Measurements from ENCODE around the gene PRKAB2. TPM values are rescaled to one million over a fixed set of nuclear protein-coding genes. Genes with fewer than 3 reads are reported as not detected.

PRKAB2 gene
- total and polyA plus RNA-seq, 8 donors = 6.0 to 26.3 (median 10.5) TPM

DNA sequence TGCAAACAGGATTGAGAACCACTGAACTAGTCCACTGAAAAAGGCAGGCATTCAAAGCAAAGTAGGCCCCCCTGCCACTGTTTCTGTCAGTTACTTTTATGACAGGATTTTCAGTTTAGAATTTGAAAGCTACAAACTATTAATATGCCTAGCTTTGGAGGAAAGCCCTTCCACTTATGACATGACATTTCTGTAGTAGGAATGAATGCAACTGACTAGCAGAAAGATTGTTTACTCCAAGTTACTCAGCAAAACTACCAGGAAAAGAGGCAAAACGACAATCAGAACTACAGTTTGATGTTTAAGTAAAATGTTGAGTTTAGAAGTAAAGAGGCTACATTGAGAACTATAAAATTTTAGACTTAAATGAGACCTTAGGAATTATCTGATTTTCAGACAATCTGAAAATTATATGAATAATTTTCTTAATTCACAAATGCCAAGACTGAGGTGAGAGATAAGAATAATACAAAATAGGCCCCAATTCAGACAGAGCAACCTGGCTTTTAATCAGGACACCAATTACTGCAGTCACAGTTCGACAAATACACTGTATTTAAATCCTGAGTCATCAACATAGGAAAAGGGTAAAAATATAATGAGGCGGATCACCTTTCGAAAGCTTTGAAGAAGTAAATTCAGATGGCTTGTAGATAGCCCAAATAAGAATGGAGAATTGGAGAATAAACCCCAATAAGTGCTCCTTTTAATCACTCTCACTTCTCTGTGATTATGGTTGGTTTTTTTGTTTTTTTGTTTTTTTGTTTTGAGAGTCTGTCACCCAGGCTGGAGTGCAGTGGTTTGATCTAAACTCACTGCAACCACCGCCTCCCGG lies 2.2 kb downstream of the PRKAB2 start:
- no peaks in the 10 kb centered on the region for H3K27me3 ChIP-seq
- TF ChIP-seq EP300 (IDR thresholded peaks at IDR 0.05) (no peak), POLR2A (IDR thresholded peaks at IDR 0.05) (no peak), POLR2AphosphoS5 (IDR thresholded peaks at IDR 0.05) (no peak)
- TF ChIP-seq, protein P1, sequence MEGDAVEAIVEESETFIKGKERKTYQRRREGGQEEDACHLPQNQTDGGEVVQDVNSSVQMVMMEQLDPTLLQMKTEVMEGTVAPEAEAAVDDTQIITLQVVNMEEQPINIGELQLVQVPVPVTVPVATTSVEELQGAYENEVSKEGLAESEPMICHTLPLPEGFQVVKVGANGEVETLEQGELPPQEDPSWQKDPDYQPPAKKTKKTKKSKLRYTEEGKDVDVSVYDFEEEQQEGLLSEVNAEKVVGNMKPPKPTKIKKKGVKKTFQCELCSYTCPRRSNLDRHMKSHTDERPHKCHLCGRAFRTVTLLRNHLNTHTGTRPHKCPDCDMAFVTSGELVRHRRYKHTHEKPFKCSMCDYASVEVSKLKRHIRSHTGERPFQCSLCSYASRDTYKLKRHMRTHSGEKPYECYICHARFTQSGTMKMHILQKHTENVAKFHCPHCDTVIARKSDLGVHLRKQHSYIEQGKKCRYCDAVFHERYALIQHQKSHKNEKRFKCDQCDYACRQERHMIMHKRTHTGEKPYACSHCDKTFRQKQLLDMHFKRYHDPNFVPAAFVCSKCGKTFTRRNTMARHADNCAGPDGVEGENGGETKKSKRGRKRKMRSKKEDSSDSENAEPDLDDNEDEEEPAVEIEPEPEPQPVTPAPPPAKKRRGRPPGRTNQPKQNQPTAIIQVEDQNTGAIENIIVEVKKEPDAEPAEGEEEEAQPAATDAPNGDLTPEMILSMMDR (IDR thresholded peaks at IDR 0.05) = no peak
- peaks cover 9 to 26% (median 20%) of the 10 kb centered on the region in 4 donors for H3K36me3 ChIP-seq
- intact Hi-C loops (cut with DNase I; ENCODE audit: low total_unique reads) = no loop called here
- H3K4me1 ChIP-seq = peaks cover 19 to 61% (median 39%) of the 10 kb centered on the region in 4 donors
- H3K9me3 ChIP-seq = no peaks in the 10 kb centered on the region
- H3K4me3 ChIP-seq = peak overlapping the region; percentile 3 to 90 (median 80)
- DNase-seq = no peak
- H3K27ac ChIP-seq = peak overlapping the region in 4 of 5 donors; percentile 34 to 98 (median 96)
- WGBS, 5 donors = 68 to 79% (median 76%) methylated on average over 6 of the region's 6 CpGs

DNA sequence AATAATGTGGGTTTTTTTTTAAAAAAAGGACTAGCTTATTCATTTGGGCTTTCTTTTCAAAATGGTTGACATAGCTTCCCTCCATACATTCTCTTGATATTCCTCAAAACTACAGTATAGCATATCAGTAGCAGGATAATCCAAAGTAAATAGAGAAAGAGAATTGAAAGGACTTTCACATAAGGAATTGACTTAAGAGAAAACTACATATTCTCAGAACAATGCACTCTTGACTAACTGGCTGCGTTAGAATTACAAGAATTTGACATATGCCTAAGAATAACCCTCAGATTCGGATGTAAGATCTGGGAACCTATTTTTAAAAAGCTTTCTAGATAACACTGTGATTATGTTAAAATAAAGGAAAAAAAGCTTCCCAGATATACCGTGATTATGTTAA lies 3.1 kb downstream of the PRKAB2 start:
- DNase-seq = no peak
- H3K36me3 ChIP-seq = peaks cover 9 to 33% (median 28%) of the 10 kb centered on the region in 4 donors
- H3K4me3 ChIP-seq = peak overlapping the region in 1 of 4 donors; percentile 90
- WGBS, 5 donors = 31 to 55% (median 41%) methylated on average over 3 of the region's 3 CpGs
- H3K4me1 ChIP-seq = peaks cover 19 to 55% (median 36%) of the 10 kb centered on the region in 4 donors
- TF ChIP-seq POLR2A (IDR thresholded peaks at IDR 0.05) (no peak), EP300 (IDR thresholded peaks at IDR 0.05) (no peak), POLR2AphosphoS5 (IDR thresholded peaks at IDR 0.05) (no peak)
- TF ChIP-seq, protein P1 (IDR thresholded peaks at IDR 0.05) = no peak
- no peaks in the 10 kb centered on the region for H3K9me3 ChIP-seq
- intact Hi-C loops (cut with DNase I; ENCODE audit: low total_unique reads) = no loop called here
- no peaks in the 10 kb centered on the region for H3K27me3 ChIP-seq
- H3K27ac ChIP-seq = no peak overlapping the region

DNA sequence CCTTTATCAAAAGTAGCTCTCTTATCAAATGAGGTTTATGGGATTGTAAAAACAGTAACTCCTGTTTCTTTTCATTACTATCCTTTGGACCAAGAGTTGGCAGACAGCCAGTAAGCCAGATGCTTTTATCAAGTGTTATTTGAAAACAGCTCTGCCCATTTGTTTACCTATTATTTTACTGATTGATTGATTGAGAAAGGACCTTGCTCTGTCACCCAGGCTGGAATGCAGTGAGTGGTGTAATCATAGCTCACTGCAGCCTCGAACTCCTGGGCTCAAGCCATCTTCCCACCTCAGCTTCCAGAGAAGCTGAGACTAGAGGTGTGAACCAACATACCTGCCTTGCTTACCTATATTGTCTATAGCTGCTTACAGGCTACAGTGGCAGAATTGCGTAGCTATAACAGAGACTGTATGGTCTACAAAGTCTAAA lies 3.6 kb downstream of the PRKAB2 start:
- TF ChIP-seq EP300 (IDR thresholded peaks at IDR 0.05) (no peak), POLR2A (IDR thresholded peaks at IDR 0.05) (no peak), POLR2AphosphoS5 (IDR thresholded peaks at IDR 0.05) (no peak)
- TF ChIP-seq, protein P1 (IDR thresholded peaks at IDR 0.05) = no peak
- H3K36me3 ChIP-seq = peaks cover 9 to 38% (median 30%) of the 10 kb centered on the region in 4 donors
- intact Hi-C loops (cut with DNase I; ENCODE audit: low total_unique reads) = no loop called here
- 40 to 57% (median 48%) methylated on average over 2 of the region's 2 CpGs for WGBS, 5 donors
- no peaks in the 10 kb centered on the region for H3K9me3 ChIP-seq
- DNase-seq = peak; percentile 48 to 74
- no peaks in the 10 kb centered on the region for H3K27me3 ChIP-seq
- H3K4me3 ChIP-seq = no peak overlapping the region
- H3K4me1 ChIP-seq = peaks cover 19 to 50% (median 33%) of the 10 kb centered on the region in 4 donors
- no peak overlapping the region for H3K27ac ChIP-seq

DNA sequence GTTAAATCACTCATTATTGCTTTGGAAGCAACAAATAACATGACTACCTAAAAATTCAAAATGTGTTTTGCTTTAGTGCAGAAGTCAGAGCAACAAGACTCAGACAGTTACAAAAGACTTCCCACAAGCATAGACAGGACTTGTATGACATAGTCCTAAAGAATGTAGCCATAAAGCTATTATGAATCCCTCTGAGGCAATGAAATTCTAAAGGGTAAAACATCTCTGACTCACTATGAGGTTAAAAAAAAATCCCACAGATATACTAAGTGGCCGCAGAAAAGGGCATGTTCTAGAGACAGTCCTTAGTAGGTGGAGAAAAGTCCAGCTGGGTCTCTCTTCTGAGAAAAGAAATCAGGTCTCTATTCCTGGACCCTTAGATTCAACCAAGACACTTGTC lies 4.9 kb downstream of the PRKAB2 start:
- WGBS, 5 donors = 52 to 91% (median 77%) methylated on average over 1 of the region's 1 CpG
- H3K4me3 ChIP-seq = no peak overlapping the region
- TF ChIP-seq POLR2AphosphoS5 (IDR thresholded peaks at IDR 0.05) = peak in 1 of 3 donors; percentile 29
- TF ChIP-seq, protein P1 (IDR thresholded peaks at IDR 0.05) = no peak
- DNase-seq = no peak
- peaks cover 9 to 51% (median 37%) of the 10 kb centered on the region in 4 donors for H3K36me3 ChIP-seq
- H3K9me3 ChIP-seq = no peaks in the 10 kb centered on the region
- intact Hi-C loops (cut with DNase I; ENCODE audit: low total_unique reads) = no loop called here
- no peaks in the 10 kb centered on the region for H3K27me3 ChIP-seq
- H3K27ac ChIP-seq = peak overlapping the region in 2 of 5 donors; percentile 28 to 52
- peaks cover 19 to 46% (median 31%) of the 10 kb centered on the region in 4 donors for H3K4me1 ChIP-seq

All from stomach (tissue), 9 donors.